GM19467 (cell line): ENCODE data around the gene STAMBP.

Experiments used
- ATAC-seq: cut with Tn5 transposase; IDR thresholded peaks from one replicate; pipeline ENCODE4 v1.9.1; 2021; ENCODE audit warnings: mild to moderate bottlenecking, moderate library complexity; ENCODE audit not compliant: unreplicated experiment

Gene STAMBP

DNA sequence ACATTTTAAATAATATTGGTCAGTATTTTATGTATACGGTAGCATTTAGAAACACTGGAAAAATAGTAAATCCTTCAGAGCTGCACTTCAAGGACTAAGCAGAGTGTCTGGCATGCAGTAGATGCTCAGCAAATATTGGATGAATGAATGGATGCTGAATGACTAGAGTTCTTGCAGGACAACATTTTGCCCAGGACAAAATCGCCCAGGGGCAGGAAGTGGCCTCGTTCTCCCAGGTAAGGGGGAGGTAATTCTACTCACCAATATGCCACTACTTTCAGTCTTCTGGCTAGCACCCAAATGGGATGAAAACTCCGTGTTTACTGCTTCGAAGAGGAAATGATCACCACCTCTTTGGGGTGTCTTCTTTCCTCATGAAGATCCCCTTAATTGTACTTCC lies 93.9 kb downstream of the STAMBP start:
- ATAC-seq = no peak
